ENCODE data around the gene PLEKHA8.
"Not testable (repeated sequence)": the region's sequence is repeated elsewhere in the genome, so short reads cannot be mapped to it uniquely, and the experiment has no call there.

Gene PLEKHA8

DNA sequence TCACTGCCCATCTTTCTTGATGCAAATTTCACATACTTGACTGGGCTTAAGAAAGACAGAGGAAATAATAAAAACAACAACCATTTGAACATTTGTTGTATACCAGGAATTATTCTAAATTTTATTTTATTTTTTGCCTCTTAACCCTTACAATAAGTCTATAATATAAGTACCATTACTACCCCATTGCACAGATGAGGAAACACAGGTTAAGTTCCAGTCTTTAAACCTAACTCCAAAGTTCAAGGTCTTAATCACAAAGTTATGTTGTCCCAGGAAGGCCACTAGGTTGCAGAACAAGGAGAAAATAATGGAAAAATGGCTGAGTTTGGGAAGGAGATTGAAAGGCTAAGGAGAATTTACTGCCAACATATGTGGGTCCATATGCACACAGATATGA, 5.2 kb upstream of the PLEKHA8 start:
- DNase-seq (ENCODE audit: low read depth, low spot score), result no peak

DNA sequence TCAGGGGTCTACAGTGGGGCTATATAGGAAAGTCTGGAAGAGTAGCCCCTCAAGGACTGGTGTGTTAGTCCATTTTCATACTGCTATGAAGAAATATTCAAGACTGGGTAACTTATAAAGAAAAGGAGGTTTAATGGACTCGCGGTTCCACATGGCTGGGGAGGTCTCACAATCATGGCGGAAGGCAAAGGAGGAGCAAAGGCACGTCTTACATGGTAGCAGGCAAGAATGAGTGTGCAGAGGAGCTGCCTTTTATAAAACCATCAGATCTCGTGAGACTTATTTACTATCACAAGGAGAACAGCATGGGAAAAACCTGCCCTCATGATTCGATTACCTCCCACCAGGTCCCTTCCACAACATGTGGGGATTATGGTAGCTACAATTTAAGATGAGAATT, 4.7 kb upstream of the PLEKHA8 start:
- DNase-seq (ENCODE audit: low read depth, low spot score), result no peak

DNA sequence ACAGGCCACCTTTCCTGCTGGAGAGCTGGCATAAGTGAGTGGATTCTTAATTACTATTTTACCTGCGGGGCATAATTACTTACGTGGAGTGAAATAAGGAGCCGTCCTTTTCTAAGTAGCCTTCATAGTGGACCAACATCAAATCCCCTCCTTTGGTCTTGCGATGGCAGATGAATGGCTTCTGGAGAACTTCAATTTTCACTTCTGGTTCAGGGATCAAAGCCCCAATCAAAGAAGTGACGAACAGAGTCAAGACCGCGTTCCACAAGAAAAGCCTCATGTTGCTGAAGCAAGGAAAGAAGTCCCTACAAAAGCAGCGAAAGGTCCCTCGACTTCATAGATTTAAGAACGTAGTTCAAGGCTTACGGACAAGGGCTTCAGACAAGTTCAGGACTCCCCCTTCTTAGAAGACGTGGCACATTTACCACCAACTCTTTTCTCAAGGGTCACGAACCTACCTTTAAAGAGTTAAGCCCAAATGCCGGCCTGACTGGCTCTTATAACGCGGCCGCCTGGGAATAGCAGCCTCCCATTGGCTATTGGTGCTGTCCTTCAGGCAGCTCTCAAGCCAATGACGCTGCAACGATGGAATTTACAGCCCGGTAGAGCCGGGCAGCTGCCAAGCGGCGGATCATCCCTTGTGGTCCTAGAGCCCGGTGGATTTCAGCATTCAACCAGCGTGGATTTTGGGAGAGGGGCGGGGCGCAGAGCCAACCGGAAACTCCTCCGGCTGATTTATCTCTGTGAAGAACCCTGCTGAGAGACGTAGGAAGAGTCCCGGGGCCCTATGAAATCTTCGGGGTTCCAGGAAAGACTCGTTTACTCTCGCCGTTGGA, 1.8 kb upstream of the PLEKHA8 start, which contains the start of gene FKBP14:
FKBP14 (minus strand) TSS at position 474 of the 836 bp plus-strand sequence; CDS start at position 280, 194 bp downstream.
- peak; percentile 92 for DNase-seq (ENCODE audit: low read depth, low spot score)

DNA sequence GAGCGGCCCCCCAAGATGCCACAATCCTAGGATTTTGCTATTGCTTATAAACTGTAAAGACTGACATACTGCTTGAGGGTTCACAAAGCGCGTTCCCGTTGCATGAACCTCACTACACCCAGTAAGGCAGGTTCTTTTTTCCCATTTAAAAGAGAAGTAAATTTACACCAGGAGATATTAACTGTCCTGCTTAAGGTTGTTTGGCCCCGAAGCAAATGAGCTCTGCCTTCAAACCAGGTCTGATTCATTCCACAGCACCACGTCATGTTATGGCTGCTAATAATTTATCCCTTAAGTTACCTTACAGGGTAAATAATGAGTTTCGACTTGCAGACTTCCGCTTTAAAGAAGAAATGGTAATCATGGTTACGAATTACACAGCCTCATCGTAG, 1.2 kb upstream of the PLEKHA8 start:
- peak; percentile 7 for DNase-seq (ENCODE audit: low read depth, low spot score)

DNA sequence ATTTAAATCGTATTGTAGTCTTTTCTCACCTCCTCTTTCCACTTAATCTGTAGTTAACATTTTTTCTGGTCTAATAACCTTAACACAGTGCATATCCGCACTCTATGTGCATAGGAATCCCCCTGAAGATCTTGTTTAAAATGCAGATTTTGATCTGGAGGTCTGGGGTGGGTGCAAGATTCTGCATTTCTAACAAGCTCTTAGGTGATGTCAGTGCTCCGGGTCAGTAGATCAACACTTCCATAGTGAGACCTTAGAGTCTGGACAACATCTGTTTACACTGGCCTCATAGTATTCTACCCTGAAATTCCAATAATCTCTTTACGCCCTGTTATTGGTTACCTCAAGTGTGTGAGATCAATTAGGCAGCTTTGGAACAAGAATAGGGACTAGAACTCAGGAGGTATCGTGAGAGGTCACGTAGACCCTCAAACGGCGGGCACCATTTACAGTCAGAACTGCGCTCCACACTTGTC, 434 bp upstream of the PLEKHA8 start:
- DNase-seq (ENCODE audit: low read depth, low spot score), result no peak

DNA sequence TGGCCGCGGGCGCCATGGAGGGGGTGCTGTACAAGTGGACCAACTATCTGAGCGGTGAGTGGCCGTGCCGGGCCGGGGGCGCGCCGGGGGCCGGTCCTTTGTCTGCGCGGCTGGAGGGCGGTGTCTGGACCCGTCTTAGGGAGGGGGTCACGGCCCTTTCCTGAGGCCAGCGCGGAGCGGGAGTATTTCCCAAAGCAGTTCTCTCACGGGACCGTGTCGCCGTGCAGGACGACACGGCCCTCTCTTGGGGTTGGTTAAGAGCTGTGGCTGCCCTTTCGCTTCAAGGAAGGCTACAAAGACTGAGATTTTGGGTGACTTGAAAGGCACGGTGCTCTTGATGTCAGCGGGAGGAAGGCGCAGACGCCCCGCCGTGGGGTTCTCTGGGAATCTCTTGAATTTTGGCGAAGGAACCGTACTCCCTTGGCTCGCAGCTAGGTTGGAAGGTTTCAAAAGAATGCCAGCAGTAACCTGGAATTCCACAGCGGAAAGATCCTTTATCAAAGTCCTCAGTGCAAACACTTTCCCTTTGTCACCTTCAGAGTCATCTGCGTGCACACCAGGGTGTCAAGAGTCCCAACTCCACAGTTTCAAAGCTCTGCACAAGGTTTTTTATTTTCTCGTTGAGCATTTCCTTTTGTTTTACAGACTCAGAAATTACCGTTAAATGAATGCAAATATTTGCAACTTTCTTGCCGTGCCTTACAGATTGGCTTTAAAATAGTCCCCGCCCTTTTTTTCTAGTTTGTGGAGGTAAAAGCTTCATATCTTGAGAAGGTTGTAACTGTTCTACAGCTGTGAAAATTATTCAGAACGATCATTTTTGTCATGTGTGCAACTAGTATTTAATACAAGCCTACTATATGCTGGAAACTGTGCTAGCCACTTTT, 780 bp downstream of the PLEKHA8 start:
- DNase-seq (ENCODE audit: low read depth, low spot score), result no peak

DNA sequence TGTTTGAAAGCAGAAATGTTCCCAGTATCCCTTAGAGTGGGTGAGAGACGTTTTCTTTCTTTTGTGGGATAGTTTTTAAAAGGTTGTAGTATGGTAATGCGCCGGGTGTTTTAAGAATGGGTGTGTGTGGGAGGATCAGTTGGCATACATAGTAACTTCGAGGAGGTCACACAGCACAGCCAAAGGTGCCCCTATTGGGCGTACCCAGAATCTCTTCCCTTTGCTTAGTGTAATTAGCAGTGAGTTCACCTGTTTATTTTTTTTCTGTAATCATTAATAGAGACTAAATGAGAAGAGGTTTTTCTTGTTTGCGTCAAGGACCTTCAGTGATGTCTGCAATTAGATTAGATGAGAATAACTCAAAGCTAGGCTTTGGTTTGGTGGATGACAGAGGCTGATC, 1.5 kb downstream of the PLEKHA8 start:
- no peak for DNase-seq (ENCODE audit: low read depth, low spot score)

DNA sequence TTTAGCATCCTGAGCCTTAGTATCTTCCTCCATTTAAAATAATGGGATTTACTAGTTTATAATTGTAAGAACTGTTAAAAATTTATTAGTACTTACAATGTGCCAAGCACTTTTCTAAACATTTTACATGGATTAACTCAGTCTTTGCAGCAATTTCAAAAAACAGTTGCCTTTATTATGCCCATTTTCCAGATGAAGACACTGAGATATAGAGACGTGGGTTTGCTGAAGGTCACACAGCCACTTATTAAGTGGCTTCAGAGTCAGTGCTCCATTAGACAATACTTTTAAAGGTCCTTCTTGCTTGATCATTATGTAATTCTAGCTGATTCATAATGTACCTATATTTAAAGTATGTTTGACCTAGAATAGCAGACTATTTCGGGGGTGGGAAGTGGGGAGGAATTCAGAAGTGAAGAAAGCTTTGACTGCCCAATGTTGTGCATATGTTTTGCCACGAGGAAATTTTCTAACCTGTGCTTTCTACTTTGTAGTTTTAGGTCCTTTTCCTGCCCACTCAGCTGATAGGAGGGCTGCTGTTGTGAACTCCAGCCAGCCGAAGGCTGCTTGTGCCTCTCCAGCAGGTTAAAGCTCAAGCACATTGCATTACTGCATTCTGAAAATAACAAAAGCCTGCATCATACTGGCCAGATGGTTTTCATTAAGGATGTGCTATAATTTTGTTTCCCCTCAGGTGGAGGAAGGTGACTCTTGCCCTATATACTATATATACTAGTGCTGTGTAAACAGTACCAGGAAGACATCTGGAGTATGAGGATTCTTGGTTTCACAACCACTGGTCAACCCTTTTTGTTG, 4.3 kb downstream of the PLEKHA8 start:
- peak; percentile 41 for DNase-seq (ENCODE audit: low read depth, low spot score)

DNA sequence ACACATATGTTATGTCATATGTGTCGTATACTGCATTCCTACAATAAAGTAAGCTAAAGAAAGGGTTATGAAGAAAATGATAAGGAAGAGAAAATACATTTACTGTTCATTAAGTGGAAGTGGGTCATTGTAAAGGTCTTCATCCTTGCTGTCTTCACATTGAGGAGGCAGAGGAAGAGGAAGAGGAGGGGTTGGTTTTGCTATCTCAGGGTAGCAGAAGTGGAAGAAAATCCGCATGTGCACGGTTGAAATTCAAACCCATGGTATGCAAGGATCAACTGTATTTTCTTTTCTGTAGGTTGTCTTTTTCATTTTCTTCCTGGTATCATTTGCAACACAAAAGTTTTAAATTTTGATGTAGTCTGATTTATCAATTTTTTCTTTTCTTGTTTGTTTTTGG, 6.3 kb downstream of the PLEKHA8 start:
- no peak for DNase-seq (ENCODE audit: low read depth, low spot score)

DNA sequence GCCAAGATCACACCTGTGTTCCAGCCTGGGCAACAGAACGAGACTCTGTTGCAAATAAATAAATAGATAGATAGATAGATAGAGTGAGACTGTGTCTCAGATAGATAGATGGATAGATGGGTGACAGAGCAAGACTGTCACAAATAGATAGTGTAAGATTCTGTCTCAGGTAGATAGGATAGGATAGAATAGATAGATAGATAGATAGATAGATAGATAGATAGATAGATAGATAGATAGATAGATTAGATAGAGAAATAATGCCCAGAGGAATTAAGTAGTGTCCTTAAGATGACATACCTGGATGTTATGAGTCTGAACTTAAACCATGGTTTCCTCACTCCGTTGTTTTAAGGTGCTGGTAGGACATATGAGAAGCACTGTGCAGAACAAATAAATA, 8.0 kb downstream of the PLEKHA8 start:
- no peak for DNase-seq (ENCODE audit: low read depth, low spot score)

DNA sequence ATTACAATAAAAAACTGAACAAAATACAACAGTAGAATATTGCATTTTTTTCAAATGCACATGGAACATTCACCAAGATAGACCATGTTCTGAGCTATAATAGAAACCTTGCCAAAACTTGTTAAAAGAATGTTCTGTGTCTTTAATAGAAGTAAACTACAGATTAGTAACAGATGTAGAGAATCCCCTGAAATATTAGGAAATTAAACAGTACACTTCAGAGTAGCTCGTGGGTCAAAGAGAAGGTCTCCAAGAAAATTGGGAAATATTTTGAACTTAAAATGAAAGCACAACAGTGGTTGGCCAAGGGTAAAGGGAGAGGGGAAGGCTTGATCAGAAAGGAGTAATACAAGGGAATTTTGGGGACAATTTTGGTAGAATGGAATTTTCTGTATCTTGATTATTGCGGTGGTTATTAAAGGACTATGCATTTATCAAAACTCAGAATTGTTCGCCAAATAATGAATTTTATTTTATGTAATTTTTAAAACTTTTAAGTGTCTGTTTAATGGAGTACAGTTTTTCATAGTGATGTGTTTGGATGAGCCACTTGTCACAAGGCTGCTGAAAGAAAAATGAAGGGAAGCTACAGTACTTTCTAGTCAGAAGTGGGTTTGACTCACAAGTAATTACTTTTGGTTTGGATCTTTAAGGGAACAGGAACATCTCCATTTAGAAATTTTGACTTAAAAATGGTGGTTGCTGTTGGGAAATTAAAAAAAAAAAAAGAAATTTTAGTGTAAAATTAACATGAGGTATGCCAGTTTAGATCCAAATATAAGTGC, 10.2 kb downstream of the PLEKHA8 start:
- no peak for DNase-seq (ENCODE audit: low read depth, low spot score)

DNA sequence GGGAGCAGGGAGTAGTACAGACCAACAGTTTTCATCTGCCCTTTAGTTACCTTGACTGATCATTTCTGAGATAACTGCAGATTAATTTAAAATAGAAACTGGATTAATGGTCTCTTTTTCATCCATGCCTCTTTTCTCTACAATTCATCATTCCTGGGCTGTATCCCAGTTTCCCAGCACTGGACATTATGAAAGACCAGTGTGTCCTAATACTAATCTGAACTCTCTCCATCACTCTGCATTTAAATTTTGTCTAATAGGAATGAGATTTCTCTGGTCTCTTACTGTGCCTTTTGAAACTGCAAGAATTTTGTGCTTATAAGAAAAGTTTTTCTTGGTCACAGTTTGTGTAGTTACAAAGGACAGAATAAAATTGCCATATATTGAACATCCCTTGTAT, 12.7 kb downstream of the PLEKHA8 start:
- DNase-seq (ENCODE audit: low read depth, low spot score), result no peak

DNA sequence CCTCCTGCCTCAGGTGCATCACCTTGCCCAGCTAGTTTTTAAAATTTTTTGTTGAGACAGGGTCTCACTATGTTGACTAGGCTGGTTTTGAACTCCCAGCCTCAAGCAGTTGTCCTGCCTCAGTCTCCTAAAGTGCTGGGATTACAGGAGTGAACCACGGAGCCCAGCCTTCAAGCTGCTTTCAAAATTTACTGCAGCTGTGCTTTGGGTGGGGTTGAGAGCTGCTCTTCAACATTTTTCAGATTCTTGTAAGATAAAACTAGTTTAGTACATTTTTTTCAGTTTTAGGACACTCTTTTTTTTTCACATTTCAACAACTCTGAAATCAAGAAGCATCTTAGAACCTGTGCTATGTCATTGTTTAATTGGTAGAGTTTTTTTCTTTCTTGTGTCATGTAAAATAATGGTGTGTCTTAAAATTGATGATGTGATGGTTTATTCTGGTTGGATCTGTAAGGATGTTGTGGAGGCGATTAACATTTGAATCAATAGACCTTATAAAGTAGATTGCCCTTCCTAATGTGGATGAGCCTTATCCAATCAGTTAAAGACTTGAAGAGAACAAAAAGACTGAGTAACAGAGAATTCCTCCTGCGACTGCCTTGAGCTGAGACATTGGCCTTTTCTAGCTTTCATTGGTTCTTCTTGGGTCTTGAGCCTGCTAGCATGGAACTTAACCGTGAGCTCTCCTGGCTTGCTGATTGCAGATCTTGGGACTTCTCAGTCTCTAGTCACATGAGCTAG, 13.5 kb downstream of the PLEKHA8 start:
- no peak for DNase-seq (ENCODE audit: low read depth, low spot score)

DNA sequence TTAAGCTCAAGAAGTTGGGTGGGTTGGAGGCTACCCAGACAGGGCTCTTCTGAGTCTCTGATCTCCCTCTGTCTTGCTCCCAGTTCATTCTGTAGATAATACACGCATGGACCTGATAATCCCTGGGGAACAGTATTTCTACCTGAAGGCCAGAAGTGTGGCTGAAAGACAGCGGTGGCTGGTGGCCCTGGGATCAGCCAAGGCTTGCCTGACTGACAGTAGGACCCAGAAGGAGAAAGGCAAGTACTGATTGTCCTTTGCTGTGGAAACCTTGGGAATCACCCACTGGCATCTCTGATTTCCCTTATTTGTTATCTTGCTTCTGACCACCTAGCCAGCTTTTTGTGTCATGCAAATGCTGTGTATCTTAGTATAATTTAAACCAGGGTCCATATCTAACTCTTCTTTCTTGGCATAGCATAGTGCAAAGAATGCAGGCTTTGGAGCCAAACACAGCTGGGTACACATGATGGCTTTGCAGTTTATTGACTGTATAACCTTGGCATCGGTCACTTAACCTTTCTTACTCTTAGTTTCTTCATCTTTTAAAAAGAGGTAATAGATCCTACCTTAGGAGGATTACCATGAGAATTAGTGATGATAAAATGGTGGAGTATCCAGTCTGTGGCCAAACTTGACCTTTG, 18.0 kb downstream of the PLEKHA8 start:
- no peak for DNase-seq (ENCODE audit: low read depth, low spot score)

DNA sequence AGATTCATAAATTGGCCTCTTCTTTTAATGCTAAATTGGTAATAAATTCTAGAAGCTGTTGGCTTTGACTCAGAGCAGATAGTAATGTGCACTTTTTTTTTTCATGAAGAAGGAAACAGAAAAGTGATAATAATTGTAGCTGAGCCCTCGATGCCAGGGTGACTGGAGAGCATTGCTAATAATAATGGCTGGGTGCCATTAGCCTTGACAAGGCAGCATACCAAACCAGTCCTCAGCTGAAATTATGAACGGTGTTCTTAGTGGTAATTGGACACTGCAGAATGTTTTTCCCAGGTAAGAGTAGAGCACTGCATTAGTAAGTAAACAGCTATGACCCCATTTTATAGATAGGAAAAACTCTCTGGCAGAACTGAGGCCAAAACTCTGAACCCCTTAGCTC, 18.9 kb downstream of the PLEKHA8 start:
- DNase-seq (ENCODE audit: low read depth, low spot score), result no peak

DNA sequence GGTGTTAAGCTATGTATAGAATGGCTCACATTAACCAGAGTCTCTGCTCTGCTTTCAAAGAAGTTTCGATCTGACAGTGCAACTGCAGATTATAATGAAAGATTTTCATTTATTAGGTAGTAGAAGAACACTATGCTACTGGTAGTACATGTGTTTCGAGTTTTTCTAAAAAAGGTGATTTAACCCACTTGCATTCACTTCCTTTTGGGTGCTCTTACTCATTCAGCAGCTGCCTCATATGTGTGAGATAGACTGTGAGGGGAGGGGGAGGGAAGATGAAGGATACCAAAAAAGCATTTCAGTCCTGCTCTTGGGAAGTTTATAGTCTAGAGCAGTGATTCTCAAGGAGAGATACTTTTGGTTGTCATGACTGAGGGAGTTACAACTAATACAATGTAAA, 20.4 kb downstream of the PLEKHA8 start:
- DNase-seq (ENCODE audit: low read depth, low spot score), result no peak

DNA sequence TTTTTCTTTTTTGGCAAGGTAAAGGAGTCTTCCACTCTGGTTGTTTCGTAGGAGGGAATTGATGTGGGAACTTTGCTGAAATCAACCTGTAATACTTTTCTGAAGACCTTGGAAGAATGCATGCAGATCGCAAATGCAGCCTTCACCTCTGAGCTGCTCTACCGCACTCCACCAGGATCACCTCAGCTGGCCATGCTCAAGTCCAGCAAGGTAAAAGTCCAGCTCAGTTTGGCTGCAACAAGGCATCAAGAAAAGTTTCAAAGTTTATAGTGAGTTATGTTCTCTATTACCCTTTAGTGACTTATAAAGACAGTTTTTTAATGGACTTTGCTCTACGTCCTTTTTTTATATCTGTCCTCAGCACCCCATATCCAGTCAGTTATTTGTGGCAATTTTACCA, 21.0 kb downstream of the PLEKHA8 start:
- DNase-seq (ENCODE audit: low read depth, low spot score), result no peak

DNA sequence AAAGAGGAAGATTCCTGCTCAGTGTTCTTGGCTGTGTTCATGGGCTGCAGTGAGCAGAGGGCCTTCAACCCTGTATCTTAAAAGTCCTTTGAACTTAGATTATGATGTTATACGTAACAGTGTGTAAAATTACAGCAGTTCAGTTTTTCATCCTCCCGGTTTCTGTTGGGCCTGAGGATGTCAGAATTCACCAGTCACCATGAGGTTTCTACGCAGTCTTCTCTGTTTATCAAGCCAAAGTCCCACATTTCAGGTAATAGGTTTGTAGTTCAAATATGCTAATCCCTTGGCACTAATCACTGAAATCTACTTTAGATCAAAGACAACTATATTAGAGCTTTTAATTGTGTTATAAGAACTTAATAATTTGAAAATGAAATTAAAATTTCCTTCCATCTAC, 24.9 kb downstream of the PLEKHA8 start:
- DNase-seq (ENCODE audit: low read depth, low spot score), result no peak

DNA sequence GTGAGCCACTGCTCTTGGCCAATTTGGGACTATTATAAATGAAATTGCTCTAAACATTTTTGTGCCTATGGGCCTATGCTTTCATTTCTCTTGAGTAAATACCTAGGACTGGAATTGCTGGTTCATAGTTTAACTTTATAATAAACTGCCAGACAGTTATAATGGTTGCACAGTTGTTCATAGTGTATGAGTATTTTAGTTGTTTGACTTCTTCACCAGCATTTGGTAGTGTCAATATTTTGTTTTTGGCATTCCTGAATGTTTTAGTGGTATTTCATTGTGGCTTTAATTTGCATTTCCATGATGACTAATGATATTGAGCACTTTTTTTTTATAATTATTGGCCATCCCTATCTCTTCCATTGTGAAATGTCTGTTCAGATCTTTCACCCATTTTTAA, 29.5 kb downstream of the PLEKHA8 start:
- DNase-seq (ENCODE audit: low read depth, low spot score), result no peak

DNA sequence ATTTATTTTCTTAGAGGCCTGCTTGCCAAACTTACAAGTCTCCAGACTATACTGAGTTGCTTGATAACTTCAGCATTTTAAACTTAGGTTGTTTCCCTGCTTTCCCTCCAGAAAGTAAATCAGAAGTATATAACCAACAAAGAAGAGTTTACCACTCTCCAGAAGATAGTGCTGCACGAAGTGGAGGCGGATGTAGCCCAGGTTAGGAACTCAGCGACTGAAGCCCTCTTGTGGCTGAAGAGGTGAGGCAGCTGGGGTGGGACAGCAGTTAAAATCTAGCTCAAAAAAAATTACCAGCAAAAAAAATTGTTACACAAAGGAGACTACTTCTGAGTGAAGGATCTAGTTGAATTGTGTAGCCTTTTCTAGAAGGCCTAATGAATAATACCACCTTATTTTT, 33.6 kb downstream of the PLEKHA8 start:
- not testable (repeated sequence) for DNase-seq (ENCODE audit: low read depth, low spot score)
